ENCODE measurements around the gene LAG3. TPM values are rescaled to one million over a fixed set of nuclear protein-coding genes. Genes with fewer than 3 reads are reported as not detected.

Gene LAG3
- total RNA-seq, 1 experiment from 2014 or later, result 2.6 TPM

DNA sequence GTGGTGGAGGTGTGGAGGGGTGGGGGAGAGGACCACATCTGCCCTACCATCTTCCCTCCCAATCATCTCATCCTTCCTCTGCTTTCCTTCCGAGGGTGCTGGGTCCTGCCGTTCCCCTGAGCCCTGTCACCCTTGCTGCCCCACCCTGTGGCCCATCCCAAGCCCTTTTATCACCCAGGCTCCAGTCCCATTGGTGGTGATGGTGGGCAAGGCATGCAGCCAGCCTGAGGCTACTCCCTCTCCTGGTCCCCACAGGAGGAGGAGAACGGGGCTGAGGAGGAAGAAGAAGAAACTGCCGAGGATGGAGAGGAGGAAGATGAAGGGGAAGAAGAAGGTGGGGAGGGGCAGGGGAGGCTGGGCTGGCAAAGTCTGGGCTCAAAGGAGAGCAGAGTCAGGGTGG is 2.7 kb upstream of the LAG3 start:
- H3K4me1 Mint-ChIP-seq, result peaks cover 65% of the 10 kb centered on the region

DNA sequence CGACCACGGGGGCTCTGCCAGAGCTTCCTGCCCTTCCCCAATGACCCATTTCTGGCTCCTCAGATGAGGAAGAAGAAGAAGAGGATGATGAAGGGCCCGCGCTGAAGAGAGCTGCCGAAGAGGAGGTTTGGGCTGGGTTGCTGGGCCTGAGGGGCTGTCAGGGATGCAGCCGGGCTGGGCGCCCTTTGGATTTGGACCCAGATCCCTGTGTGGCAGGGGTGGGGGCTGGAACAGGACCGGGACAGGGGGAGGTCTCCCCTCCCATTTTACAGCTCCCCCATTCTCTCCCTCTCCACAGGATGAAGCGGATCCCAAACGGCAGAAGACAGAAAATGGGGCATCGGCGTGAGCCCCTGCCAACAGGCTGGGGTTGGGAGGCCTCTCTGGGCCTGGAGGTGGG is 2.2 kb upstream of the LAG3 start:
- DNase-seq (ENCODE audit: low spot score) (no peak), ATAC-seq (no peak)
- peaks cover 13% of the 10 kb centered on the region for H3K36me3 Mint-ChIP-seq
- H3K27ac Mint-ChIP-seq, result no peak overlapping the region
- POLR2A ChIA-PET, result interaction anchor here (5.4 kb wide), 1 partner anchor 16 kb away, joined by 84 read pairs; the partner anchor contains the start of gene MLF2
- CTCF ChIA-PET, result interaction anchor here (8.0 to 10.5 kb wide), 2 partner anchors 15 to 59 kb away, joined by 110 to 234 read pairs; partner anchors contain the start of genes MLF2 and P3H3
- no peaks in the 10 kb centered on the region for H3K9me3 Mint-ChIP-seq
- H3K4me1 Mint-ChIP-seq, result peaks cover 66% of the 10 kb centered on the region
- H3K4me3 Mint-ChIP-seq, result no peak overlapping the region
- H3K27me3 Mint-ChIP-seq (ENCODE audit: low read depth), result peaks cover 33% of the 10 kb centered on the region
- TF ChIP-seq OVOL2 (CRISPR knock-in tag; IDR thresholded peaks at IDR 0.05; ENCODE audit: borderline replicate concordance), result no peak
- TF ChIP-seq SOX15 (CRISPR knock-in tag; IDR thresholded peaks at IDR 0.05), result no peak
- TF ChIP-seq CREM (CRISPR knock-in tag; IDR thresholded peaks at IDR 0.05), result no peak
- no peak for TF ChIP-seq GTF2I (CRISPR knock-in tag; conservative IDR thresholded peaks at IDR 0.05)
- TF ChIP-seq, protein P1, sequence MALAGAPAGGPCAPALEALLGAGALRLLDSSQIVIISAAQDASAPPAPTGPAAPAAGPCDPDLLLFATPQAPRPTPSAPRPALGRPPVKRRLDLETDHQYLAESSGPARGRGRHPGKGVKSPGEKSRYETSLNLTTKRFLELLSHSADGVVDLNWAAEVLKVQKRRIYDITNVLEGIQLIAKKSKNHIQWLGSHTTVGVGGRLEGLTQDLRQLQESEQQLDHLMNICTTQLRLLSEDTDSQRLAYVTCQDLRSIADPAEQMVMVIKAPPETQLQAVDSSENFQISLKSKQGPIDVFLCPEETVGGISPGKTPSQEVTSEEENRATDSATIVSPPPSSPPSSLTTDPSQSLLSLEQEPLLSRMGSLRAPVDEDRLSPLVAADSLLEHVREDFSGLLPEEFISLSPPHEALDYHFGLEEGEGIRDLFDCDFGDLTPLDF (CRISPR knock-in tag; IDR thresholded peaks at IDR 0.05), result no peak
- TF ChIP-seq, protein P2, sequence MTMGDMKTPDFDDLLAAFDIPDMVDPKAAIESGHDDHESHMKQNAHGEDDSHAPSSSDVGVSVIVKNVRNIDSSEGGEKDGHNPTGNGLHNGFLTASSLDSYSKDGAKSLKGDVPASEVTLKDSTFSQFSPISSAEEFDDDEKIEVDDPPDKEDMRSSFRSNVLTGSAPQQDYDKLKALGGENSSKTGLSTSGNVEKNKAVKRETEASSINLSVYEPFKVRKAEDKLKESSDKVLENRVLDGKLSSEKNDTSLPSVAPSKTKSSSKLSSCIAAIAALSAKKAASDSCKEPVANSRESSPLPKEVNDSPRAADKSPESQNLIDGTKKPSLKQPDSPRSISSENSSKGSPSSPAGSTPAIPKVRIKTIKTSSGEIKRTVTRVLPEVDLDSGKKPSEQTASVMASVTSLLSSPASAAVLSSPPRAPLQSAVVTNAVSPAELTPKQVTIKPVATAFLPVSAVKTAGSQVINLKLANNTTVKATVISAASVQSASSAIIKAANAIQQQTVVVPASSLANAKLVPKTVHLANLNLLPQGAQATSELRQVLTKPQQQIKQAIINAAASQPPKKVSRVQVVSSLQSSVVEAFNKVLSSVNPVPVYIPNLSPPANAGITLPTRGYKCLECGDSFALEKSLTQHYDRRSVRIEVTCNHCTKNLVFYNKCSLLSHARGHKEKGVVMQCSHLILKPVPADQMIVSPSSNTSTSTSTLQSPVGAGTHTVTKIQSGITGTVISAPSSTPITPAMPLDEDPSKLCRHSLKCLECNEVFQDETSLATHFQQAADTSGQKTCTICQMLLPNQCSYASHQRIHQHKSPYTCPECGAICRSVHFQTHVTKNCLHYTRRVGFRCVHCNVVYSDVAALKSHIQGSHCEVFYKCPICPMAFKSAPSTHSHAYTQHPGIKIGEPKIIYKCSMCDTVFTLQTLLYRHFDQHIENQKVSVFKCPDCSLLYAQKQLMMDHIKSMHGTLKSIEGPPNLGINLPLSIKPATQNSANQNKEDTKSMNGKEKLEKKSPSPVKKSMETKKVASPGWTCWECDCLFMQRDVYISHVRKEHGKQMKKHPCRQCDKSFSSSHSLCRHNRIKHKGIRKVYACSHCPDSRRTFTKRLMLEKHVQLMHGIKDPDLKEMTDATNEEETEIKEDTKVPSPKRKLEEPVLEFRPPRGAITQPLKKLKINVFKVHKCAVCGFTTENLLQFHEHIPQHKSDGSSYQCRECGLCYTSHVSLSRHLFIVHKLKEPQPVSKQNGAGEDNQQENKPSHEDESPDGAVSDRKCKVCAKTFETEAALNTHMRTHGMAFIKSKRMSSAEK (CRISPR knock-in tag; IDR thresholded peaks at IDR 0.05; ENCODE audit: borderline replicate concordance), result no peak
- TF ChIP-seq, protein P3, sequence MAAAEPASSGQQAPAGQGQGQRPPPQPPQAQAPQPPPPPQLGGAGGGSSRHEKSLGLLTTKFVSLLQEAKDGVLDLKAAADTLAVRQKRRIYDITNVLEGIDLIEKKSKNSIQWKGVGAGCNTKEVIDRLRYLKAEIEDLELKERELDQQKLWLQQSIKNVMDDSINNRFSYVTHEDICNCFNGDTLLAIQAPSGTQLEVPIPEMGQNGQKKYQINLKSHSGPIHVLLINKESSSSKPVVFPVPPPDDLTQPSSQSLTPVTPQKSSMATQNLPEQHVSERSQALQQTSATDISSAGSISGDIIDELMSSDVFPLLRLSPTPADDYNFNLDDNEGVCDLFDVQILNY (CRISPR knock-in tag; IDR thresholded peaks at IDR 0.05), result no peak
- TF ChIP-seq, protein P4, sequence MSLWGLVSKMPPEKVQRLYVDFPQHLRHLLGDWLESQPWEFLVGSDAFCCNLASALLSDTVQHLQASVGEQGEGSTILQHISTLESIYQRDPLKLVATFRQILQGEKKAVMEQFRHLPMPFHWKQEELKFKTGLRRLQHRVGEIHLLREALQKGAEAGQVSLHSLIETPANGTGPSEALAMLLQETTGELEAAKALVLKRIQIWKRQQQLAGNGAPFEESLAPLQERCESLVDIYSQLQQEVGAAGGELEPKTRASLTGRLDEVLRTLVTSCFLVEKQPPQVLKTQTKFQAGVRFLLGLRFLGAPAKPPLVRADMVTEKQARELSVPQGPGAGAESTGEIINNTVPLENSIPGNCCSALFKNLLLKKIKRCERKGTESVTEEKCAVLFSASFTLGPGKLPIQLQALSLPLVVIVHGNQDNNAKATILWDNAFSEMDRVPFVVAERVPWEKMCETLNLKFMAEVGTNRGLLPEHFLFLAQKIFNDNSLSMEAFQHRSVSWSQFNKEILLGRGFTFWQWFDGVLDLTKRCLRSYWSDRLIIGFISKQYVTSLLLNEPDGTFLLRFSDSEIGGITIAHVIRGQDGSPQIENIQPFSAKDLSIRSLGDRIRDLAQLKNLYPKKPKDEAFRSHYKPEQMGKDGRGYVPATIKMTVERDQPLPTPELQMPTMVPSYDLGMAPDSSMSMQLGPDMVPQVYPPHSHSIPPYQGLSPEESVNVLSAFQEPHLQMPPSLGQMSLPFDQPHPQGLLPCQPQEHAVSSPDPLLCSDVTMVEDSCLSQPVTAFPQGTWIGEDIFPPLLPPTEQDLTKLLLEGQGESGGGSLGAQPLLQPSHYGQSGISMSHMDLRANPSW (CRISPR knock-in tag; conservative IDR thresholded peaks at IDR 0.05; ENCODE audit: low read depth), result no peak
- TF ChIP-seq, protein P5, sequence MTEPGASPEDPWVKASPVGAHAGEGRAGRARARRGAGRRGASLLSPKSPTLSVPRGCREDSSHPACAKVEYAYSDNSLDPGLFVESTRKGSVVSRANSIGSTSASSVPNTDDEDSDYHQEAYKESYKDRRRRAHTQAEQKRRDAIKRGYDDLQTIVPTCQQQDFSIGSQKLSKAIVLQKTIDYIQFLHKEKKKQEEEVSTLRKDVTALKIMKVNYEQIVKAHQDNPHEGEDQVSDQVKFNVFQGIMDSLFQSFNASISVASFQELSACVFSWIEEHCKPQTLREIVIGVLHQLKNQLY (CRISPR knock-in tag; IDR thresholded peaks at IDR 0.05), result no peak
- TF ChIP-seq GABPB1 (CRISPR knock-in tag; IDR thresholded peaks at IDR 0.05), result no peak

More for the DNA sequence above, 2.7 kb upstream of the LAG3 start:
- ATAC-seq (no peak), DNase-seq (ENCODE audit: low spot score) (no peak)
- H3K27ac Mint-ChIP-seq, result no peak overlapping the region
- TF ChIP-seq CREM (CRISPR knock-in tag; IDR thresholded peaks at IDR 0.05) (no peak), ETV6 (CRISPR knock-in tag; IDR thresholded peaks at IDR 0.05) (no peak), IRF2 (CRISPR knock-in tag; IDR thresholded peaks at IDR 0.05; ENCODE audit: borderline replicate concordance, low read depth) (no peak), OVOL2 (CRISPR knock-in tag; IDR thresholded peaks at IDR 0.05; ENCODE audit: borderline replicate concordance) (no peak), ZNF671 (CRISPR knock-in tag; IDR thresholded peaks at IDR 0.05) (no peak), PRRX2 (CRISPR knock-in tag; IDR thresholded peaks at IDR 0.05) (no peak), JUN (CRISPR knock-in tag; IDR thresholded peaks at IDR 0.05) (no peak), CREB1 (CRISPR knock-in tag; IDR thresholded peaks at IDR 0.05) (no peak), GTF2I (CRISPR knock-in tag; conservative IDR thresholded peaks at IDR 0.05) (no peak), RELA (CRISPR knock-in tag; IDR thresholded peaks at IDR 0.05; ENCODE audit: borderline replicate concordance) (no peak), ZNF317 (CRISPR knock-in tag; IDR thresholded peaks at IDR 0.05; ENCODE audit: borderline replicate concordance, low read depth) (no peak), SP1 (CRISPR knock-in tag; conservative IDR thresholded peaks at IDR 0.05) (no peak), ZNF219 (CRISPR knock-in tag; IDR thresholded peaks at IDR 0.05; ENCODE audit: borderline replicate concordance) (no peak)
- TF ChIP-seq, protein P6, sequence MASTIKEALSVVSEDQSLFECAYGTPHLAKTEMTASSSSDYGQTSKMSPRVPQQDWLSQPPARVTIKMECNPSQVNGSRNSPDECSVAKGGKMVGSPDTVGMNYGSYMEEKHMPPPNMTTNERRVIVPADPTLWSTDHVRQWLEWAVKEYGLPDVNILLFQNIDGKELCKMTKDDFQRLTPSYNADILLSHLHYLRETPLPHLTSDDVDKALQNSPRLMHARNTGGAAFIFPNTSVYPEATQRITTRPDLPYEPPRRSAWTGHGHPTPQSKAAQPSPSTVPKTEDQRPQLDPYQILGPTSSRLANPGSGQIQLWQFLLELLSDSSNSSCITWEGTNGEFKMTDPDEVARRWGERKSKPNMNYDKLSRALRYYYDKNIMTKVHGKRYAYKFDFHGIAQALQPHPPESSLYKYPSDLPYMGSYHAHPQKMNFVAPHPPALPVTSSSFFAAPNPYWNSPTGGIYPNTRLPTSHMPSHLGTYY (CRISPR knock-in tag; IDR thresholded peaks at IDR 0.05), result no peak
- TF ChIP-seq, protein P7, sequence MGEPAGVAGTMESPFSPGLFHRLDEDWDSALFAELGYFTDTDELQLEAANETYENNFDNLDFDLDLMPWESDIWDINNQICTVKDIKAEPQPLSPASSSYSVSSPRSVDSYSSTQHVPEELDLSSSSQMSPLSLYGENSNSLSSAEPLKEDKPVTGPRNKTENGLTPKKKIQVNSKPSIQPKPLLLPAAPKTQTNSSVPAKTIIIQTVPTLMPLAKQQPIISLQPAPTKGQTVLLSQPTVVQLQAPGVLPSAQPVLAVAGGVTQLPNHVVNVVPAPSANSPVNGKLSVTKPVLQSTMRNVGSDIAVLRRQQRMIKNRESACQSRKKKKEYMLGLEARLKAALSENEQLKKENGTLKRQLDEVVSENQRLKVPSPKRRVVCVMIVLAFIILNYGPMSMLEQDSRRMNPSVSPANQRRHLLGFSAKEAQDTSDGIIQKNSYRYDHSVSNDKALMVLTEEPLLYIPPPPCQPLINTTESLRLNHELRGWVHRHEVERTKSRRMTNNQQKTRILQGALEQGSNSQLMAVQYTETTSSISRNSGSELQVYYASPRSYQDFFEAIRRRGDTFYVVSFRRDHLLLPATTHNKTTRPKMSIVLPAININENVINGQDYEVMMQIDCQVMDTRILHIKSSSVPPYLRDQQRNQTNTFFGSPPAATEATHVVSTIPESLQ (CRISPR knock-in tag; IDR thresholded peaks at IDR 0.05), result no peak
- TF ChIP-seq, protein P1 (CRISPR knock-in tag; IDR thresholded peaks at IDR 0.05), result no peak
- peaks cover 13% of the 10 kb centered on the region for H3K36me3 Mint-ChIP-seq
- ChIA-PET POLR2A (interaction anchor here (0.6 to 5.4 kb wide), 6 partner anchors 10 to 80 kb away, joined by 3 to 84 read pairs (median 4); partner anchors contain the start of genes GPR162, MLF2 and ZNF384), CTCF (interaction anchor here (0.5 to 10.5 kb wide), 6 partner anchors 9 to 163 kb away, joined by 3 to 234 read pairs (median 28); partner anchors contain the start of genes MLF2 and P3H3)
- H3K27me3 Mint-ChIP-seq (ENCODE audit: low read depth), result peaks cover 29% of the 10 kb centered on the region
- no peak overlapping the region for H3K4me3 Mint-ChIP-seq
- H3K9me3 Mint-ChIP-seq, result no peaks in the 10 kb centered on the region
